ENCODE results near the gene RNF4.
A peak's percentile ranks its signal among the peaks of the same experiment; 100 is the strongest.
"Not testable (repeated sequence)": the region's sequence is repeated elsewhere in the genome, so short reads cannot be mapped to it uniquely, and the experiment has no call there.

RNF4 gene

GRCh38 chr4:2534904-2535375, 66.0 kb downstream of the RNF4 start:
- ATAC-seq: no peak
- no peak for TF ChIP-seq ESRRG (CRISPR knock-in tag; IDR thresholded peaks at IDR 0.05)
- no peak for TF ChIP-seq ZNF70 (CRISPR knock-in tag; IDR thresholded peaks at IDR 0.05)

- peak; percentile 20 for ATAC-seq
Measured at GRCh38 chr4:2535376-2536192, 66.7 kb downstream of the RNF4 start.

GRCh38 chr4:2536193-2537010, 67.5 kb downstream of the RNF4 start, which contains the start of gene FAM193A:
Gene FAM193A, plus strand, starts transcription at chr4:2536647. Its CDS starts 269 bp downstream, at chr4:2536916.
- ATAC-seq: peak; percentile 93

More at GRCh38 chr4:2535376-2536192, 66.7 kb downstream of the RNF4 start:
- no peak for TF ChIP-seq SNAI2 (CRISPR knock-in tag; IDR thresholded peaks at IDR 0.05)
- TF ChIP-seq TOX (CRISPR knock-in tag; IDR thresholded peaks at IDR 0.05; ENCODE audit: borderline replicate concordance): no peak
- TF ChIP-seq, protein P1, sequence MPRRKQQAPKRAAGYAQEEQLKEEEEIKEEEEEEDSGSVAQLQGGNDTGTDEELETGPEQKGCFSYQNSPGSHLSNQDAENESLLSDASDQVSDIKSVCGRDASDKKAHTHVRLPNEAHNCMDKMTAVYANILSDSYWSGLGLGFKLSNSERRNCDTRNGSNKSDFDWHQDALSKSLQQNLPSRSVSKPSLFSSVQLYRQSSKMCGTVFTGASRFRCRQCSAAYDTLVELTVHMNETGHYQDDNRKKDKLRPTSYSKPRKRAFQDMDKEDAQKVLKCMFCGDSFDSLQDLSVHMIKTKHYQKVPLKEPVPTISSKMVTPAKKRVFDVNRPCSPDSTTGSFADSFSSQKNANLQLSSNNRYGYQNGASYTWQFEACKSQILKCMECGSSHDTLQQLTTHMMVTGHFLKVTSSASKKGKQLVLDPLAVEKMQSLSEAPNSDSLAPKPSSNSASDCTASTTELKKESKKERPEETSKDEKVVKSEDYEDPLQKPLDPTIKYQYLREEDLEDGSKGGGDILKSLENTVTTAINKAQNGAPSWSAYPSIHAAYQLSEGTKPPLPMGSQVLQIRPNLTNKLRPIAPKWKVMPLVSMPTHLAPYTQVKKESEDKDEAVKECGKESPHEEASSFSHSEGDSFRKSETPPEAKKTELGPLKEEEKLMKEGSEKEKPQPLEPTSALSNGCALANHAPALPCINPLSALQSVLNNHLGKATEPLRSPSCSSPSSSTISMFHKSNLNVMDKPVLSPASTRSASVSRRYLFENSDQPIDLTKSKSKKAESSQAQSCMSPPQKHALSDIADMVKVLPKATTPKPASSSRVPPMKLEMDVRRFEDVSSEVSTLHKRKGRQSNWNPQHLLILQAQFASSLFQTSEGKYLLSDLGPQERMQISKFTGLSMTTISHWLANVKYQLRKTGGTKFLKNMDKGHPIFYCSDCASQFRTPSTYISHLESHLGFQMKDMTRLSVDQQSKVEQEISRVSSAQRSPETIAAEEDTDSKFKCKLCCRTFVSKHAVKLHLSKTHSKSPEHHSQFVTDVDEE (CRISPR knock-in tag; IDR thresholded peaks at IDR 0.05): no peak
- TF ChIP-seq ZFP30 (CRISPR knock-in tag; IDR thresholded peaks at IDR 0.05): no peak
- TF ChIP-seq ZNF565 (CRISPR knock-in tag; conservative IDR thresholded peaks at IDR 0.05; ENCODE audit: low read depth): no peak
- TF ChIP-seq CSDC2 (CRISPR knock-in tag; IDR thresholded peaks at IDR 0.05): no peak
- TF ChIP-seq ZFP3 (CRISPR knock-in tag; IDR thresholded peaks at IDR 0.05): no peak
- TF ChIP-seq, protein P2, sequence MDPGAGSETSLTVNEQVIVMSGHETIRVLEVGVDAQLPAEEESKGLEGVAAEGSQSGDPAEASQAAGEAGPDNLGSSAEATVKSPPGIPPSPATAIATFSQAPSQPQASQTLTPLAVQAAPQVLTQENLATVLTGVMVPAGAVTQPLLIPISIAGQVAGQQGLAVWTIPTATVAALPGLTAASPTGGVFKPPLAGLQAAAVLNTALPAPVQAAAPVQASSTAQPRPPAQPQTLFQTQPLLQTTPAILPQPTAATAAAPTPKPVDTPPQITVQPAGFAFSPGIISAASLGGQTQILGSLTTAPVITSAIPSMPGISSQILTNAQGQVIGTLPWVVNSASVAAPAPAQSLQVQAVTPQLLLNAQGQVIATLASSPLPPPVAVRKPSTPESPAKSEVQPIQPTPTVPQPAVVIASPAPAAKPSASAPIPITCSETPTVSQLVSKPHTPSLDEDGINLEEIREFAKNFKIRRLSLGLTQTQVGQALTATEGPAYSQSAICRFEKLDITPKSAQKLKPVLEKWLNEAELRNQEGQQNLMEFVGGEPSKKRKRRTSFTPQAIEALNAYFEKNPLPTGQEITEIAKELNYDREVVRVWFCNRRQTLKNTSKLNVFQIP (CRISPR knock-in tag; IDR thresholded peaks at IDR 0.05; ENCODE audit: borderline replicate concordance, low read depth): no peak
- no peak for TF ChIP-seq ISL1 (CRISPR knock-in tag; IDR thresholded peaks at IDR 0.05)

DNA sequence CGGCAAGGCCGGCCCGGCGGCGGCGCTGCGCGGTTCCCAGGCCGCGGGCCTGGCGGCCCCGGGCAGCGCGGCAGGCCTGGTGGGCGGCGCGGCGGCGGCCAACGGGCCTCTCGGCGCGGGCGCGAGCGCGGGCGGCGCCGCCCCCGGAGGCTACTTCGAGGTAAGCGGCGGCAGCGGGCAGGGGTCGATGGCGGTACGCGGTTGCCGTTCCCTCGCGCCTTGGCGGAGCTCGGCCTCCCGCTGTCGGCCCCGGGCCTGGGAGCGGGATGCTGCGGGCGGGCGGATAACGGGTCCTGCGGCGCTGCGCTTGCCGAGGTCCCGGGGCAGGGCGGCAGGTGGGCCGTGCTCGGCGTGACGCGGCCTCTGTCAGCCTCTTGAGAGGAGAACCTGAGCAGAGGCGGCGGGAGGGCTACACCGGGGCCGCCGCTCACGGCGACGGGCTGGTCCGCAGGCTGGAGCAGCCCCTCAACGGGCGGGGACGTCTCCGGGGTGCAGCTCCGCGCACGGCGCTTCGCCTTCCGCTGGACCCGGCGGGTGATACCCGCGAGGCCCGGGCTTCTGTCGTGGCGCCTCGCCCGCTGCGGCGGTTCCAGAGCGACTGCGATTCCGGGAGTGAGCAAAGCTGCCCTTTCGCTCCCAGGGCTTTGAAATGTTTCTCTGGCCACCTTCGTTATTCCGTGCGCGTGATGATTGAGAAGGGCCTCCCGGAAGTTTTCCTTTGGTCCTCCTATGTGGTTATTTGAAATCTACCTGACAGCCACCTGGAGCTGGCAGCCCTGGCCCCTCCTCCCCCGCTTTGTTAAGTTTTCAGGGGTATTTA, 68.3 kb downstream of the RNF4 start:
- ATAC-seq: peak; percentile 1
- TF ChIP-seq ZFP3 (CRISPR knock-in tag; IDR thresholded peaks at IDR 0.05) (peak; percentile 91), ZNF8 (CRISPR knock-in tag; IDR thresholded peaks at IDR 0.05) (no peak)

More at GRCh38 chr4:2536193-2537010, 67.5 kb downstream of the RNF4 start, which contains the start of gene FAM193A:
- TF ChIP-seq ZFP30 (CRISPR knock-in tag; IDR thresholded peaks at IDR 0.05) (no peak), TCF4 (CRISPR knock-in tag; IDR thresholded peaks at IDR 0.05; ENCODE audit: borderline replicate concordance) (no peak), GLIS3 (CRISPR knock-in tag; IDR thresholded peaks at IDR 0.05) (no peak), CSRNP3 (CRISPR knock-in tag; IDR thresholded peaks at IDR 0.05) (no peak), SNAI2 (CRISPR knock-in tag; IDR thresholded peaks at IDR 0.05) (no peak), ISL1 (CRISPR knock-in tag; IDR thresholded peaks at IDR 0.05) (no peak)

DNA sequence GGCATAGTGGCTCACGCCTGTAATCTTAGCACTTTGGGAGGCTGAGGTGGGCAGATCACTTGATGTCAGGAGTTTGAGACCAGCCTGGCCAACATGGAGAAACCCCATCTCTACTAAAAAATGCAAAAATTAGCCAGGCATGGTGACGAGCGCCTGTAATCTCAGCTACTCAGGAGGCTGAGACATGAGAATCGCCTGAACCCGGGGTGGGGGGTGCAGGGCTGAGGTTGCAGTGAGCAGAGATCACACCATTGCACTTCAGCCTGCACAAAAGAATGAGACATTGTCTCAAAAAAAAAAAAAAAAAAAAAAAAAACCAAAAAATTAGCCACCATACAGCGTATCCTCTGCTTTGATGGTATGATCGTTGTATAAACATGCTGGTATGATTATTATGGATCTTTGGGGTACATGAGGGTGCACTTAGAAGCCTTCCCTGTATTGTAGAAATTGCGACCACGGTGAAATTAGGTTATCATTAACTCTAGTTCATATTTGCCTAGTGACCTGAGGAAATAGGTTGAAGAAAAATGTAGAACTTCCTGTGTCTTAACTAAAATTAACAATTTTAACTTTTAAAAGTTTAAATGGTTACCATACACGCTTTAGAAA, 74.8 kb downstream of the RNF4 start:
- ATAC-seq: not testable (repeated sequence)

Measured in SK-N-SH treated with all-trans-retinoic acid at 6 μM for 48 hours (cell line).